ENCODE data around the gene EPG5.
"Not testable (repeated sequence)": the region's sequence is repeated elsewhere in the genome, so short reads cannot be mapped to it uniquely, and the experiment has no call there.

The EPG5 gene, protein sequence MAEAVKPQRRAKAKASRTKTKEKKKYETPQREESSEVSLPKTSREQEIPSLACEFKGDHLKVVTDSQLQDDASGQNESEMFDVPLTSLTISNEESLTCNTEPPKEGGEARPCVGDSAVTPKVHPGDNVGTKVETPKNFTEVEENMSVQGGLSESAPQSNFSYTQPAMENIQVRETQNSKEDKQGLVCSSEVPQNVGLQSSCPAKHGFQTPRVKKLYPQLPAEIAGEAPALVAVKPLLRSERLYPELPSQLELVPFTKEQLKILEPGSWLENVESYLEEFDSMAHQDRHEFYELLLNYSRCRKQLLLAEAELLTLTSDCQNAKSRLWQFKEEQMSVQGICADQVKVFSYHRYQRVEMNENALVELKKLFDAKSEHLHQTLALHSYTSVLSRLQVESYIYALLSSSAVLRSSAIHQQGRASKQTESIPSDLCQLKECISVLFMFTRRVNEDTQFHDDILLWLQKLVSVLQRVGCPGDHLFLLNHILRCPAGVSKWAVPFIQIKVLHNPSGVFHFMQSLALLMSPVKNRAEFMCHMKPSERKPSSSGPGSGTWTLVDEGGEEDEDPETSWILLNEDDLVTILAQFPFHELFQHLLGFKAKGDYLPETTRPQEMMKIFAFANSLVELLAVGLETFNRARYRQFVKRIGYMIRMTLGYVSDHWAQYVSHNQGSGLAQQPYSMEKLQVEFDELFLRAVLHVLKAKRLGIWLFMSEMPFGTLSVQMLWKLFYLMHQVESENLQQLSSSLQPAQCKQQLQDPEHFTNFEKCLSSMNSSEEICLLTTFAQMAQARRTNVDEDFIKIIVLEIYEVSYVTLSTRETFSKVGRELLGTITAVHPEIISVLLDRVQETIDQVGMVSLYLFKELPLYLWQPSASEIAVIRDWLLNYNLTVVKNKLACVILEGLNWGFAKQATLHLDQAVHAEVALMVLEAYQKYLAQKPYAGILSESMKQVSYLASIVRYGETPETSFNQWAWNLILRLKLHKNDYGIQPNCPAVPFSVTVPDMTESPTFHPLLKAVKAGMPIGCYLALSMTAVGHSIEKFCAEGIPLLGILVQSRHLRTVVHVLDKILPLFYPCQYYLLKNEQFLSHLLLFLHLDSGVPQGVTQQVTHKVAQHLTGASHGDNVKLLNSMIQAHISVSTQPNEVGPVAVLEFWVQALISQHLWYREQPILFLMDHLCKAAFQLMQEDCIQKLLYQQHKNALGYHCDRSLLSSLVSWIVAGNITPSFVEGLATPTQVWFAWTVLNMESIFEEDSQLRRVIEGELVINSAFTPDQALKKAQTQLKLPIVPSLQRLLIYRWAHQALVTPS (N-terminal part only)

DNA sequence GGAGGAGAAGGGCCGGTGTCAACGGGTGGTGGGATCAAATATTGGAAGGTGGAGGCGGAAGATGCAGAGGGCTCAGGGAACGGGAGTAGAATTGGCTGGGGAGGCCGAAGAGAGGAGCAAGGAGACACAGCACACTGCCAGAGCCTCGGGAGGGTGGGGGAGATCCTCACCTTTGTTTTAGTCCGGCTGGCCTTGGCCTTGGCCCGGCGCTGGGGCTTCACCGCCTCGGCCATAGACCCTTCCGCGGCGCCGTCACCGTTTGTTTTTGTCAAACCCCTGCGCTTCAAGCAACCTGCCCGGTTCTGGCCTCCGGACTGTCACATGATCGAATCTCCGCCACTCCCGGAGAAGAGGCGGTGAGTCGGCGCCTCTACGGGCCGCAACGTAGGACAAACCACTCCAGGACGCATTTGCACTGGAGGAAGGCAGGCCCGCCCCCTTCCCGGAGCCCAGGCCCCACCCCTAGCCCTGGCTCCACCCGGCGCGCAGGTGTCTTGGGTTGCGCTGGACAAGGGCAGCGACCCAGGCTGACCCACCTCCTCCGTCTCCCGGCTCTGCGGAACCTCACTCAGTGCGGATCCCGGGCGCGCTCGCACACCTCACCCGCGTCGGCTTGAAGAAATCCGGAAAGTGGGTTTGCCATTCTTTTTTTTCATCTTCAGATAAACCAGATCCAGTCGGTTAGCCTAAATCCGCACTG is at the start of gene EPG5:
EPG5 (minus strand) TSS at position 323 of the 700 bp plus-strand sequence; CDS start at position 233, 90 bp downstream.
- peak; percentile 98 for DNase-seq (ENCODE audit: low read depth)

DNA sequence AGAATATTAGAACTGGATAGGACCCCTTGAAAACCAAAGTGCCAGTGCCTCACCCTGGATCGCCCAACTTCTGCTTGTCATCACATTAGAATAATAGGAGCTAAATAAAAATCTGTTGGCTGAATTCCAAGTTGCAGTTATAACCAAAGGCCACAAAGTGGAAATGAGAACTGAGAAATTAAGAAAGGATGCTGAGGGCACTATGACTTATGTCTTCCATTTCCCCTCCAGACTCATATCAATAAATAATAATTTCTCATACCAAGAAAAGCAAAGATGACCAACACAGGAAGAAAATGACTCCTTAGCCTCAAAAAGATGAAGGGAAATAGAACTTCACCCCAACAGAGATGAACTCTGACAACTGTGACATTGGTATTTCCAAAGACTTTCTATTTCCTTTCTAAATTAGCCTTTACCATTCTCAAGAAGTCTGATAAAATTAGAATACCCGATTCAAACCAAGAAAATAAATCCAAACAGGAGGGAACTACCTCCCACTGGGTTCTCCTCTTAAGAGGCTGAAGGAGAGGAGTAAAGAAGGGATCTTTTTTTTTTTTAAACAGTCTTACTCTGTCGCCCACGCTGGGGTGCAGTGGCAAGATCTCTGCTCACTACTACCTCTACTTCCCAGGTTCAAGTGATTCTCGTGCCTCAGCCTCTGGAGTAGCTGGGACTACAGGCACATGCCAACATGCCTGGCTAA is 46.5 kb upstream of the EPG5 start:
- DNase-seq (ENCODE audit: low read depth) = no peak

DNA sequence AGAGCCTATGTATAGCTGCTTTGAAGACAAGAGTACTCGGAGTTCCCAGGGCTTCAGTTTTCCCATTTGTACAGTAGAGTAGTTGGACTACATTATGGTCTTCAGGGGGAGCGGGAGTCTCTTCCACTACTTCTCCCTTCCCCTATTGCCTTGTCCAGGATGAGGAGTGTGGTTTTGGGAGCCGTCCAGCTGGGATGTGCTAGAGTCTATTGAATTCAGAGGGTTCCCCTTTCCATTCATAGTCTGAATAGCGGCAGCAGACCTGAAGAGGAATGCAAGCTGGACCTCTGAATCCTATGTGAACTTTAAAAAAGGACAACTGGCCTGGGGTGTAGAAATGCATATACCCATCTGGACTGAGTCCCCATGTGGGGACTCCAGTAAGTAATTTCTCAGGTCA is 43.5 kb upstream of the EPG5 start:
- no peak for DNase-seq (ENCODE audit: low read depth)

DNA sequence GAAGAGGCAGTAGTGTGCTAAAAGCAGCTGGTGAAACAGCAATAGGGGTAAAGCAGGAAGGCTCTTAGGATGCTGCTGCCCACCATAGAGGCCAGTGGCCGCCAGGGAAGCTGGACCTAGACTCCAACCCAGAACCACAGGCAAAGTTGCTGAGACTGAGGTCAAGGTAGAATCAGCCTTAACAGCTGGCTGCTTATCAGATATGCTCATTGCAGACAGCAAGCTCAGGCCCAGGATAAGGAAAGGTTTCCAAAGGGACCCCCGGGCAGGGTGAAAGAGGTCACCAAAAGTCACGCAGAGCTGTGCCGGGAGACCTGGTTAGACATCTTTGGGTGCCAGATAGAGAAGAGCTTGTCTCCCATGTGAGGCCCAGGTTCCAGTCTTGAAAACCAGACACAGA is 42.9 kb upstream of the EPG5 start:
- no peak for DNase-seq (ENCODE audit: low read depth)

DNA sequence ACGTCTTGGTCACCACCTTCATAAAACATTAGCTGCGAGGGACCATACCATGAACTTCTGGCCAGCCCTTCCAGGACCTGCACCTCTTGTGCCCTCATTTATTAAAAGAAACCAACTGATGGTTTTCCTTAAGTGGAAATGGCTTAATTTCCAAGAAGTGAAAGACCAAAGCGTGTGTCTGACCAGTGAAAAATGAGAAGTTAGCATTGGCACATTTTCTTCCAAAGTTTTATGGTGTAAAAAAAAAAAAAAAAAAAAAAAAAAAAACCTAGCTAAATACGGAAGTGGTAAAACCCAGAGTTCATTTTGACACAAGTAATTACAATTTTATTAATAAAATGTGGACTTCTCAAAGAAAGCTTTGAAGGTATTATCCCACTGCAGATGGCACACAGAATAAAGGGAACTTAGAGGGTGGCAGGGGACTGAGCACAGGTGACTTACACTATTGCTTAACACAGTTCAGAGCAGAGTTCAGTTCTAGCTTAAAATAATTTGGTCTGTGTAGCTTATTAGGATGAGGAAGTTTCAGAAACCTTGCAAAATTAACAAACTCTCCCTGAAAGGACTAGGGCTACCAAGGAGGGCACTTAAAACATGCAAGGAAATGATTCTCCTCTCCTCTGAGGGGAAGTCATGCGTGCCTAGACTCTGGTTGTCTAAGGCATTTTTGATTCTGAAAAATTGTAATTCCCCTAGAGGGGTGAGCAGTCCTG is 42.2 kb upstream of the EPG5 start:
- DNase-seq (ENCODE audit: low read depth) = no peak

- DNase-seq (ENCODE audit: low read depth) = no peak
Measured at GRCh38 chr18:46008531-46008930, 41.4 kb upstream of the EPG5 start.

DNA sequence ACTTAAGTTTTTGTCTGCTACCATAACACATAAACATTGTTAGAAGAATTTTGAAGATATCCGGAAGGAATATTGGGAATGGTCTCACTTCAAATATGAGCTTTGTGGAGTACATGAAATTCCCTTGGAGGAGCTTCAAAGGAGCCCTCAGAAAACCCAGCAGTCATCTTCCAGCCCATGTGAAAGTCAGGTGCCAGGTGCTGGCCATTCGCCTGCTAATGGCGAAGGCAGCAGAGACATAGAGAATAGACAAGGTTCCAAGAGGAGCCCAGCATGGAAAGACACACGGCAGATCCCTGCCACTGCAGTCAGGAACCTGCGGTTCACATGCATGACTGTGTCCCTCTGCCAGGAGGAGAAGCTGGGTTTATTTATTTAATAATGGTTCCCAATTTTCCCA is 40.0 kb upstream of the EPG5 start:
- no peak for DNase-seq (ENCODE audit: low read depth)

- no peak for DNase-seq (ENCODE audit: low read depth)
Measured at GRCh38 chr18:46002934-46003333, 35.8 kb upstream of the EPG5 start.

- DNase-seq (ENCODE audit: low read depth) = no peak
Measured at GRCh38 chr18:46001892-46002291, 34.8 kb upstream of the EPG5 start.

GRCh38 chr18:46001074-46001473 is 33.9 kb upstream of the EPG5 start:
- DNase-seq (ENCODE audit: low read depth) = no peak

- no peak for DNase-seq (ENCODE audit: low read depth)
Measured at GRCh38 chr18:45999536-45999935, 32.4 kb upstream of the EPG5 start.

GRCh38 chr18:45998244-45998643 is 31.1 kb upstream of the EPG5 start:
- no peak for DNase-seq (ENCODE audit: low read depth)

DNA sequence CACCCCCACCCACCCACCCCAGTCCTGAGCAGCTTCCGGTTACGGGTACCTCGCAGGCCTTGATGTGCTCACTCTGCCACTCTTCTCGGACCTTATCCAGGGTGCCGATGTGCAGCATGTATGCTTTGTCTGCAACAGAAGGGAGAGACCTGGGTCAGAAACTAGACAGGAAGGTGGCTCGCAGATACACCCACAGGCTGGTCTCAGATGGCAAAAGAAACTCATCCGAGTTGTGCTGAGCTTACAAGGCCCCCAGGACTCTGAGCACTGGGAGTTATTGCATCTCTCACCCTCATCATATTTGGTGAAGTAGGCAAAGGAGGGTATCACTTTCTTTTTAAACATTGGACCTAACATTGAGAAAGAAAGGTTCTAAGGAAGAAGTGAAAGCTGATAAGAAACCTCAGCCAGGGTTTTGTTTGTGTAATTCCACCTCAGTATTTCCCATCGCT is 30.6 kb upstream of the EPG5 start:
- DNase-seq (ENCODE audit: low read depth) = no peak

DNA sequence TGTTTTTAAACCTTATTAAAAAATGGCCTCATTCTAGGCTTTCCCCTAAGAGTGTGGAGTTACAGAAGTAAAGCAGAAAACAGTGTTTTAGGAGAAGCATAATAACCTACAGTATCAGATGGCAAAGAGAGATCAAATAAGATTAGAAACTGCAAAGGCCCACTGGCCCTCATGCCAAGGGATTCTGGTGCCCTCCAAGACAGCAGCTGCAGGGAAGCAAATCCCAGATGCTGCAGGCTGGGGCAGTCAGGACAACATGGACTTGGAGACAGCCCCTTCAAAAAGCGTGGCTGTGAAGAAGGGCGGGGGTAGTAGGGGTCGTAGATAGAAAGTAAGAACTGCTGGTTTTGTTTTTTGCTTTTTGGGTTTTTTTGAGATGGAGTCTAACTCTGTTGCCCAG is 28.3 kb upstream of the EPG5 start:
- DNase-seq (ENCODE audit: low read depth) = no peak

DNA sequence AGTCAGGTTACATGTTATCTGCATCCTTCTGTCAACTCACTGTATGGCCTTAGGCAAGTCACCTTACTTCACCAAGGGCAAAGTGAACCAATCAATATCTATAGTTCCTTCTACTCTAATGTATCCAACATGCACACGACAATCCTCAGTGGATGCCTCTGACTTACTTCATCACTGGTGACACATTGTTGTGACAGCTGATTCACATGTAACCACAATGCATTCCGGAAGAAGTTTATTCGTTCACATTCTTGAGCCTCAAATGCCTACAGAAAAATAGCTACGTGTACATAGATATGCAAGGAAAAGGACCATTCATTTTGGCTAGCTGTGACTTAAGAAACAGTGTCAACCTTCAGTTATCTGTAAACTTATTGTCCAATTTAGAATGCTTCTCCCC is 26.3 kb upstream of the EPG5 start:
- peak; percentile 86 for DNase-seq (ENCODE audit: low read depth)

DNA sequence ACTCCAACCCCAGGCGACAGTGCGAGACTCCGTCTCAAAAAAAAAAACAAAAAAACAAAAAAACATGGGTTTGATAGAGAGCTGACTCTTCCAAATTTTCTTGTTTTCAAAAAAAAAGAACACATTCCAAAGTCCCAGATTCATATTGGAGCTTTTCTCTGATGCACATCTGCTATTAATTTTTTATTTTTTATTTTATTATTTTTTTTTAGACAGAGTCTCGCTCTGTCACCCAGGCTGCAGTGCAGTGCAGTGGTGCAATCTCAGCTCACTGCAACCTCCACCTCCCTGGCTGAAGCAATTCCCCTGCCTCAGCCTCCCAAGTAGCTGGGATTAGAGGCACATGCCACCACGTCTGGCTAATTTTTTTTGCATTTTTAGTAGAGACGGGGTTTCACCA is 25.4 kb upstream of the EPG5 start:
- not testable (repeated sequence) for DNase-seq (ENCODE audit: low read depth)

GRCh38 chr18:45991788-45992187 is 24.7 kb upstream of the EPG5 start:
- DNase-seq (ENCODE audit: low read depth) = no peak

DNA sequence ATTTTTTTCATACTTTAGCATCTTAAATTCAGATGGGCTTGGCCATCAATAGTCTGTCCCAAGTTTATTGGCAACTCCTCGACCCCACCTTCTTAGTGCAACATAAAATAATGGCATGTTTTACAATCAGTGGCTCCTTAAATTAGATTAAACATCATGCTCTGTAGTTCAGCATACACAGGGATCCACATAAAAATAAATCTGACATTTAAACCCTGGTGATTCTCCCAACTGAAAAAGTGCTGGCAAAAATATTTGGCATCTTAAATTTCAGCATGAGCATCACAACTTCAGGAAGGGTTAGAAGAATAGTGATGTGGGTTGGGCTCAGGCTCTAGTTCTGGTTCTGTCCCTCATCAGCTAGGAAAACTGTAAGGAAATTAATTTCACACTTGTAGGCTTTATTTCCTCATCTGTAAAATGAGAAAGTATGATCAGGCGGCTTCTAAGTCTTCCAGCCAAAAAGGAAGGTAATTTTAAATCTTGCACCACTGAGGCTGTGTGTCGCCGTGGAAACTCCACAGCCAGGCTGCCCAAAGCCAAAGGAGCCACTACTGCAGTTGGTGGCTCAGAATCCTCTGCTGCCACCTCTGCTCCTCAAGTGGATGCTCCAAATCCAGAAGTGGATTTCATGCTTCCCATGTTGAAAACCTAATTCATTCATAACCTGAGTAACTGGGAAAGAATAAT is 17.6 kb upstream of the EPG5 start:
- DNase-seq (ENCODE audit: low read depth) = no peak

DNA sequence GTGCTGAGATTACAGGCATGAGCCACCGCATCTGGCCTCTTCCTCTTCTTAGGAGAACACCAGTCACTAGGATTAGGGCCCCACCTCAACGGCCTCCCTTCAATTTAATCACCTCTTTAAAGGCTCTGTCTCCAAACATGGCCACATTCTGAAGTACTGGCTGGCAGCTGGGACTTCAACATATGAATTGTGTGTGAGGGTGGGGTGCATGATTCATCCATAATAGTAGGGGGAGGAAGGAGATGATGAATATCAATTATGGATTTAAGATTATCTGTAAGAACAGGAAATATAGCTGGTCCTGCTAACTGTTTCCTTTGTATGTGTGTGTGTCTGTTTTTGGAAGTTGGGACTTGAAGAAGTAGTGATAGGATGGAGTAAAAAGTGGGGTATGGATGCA is 14.7 kb upstream of the EPG5 start:
- DNase-seq (ENCODE audit: low read depth) = no peak

DNA sequence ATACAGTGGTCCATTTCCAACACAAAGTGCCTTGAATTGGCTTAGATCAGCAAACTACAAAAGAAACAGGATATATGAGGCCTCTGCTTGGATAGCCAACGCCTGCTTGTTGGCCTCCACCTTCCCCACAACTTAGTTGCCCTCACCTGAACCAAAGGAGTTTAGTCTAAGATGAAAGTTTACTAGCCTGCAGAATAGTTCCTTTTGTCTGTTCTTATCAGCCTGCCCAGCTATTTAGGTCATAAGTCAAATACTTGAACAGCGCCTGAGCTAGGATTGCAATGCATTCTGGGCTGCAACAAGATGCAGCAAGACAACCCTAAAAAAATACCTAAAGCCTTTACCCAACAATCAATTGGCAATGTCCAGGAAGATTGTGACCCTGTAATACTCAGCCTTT is 13.1 kb upstream of the EPG5 start:
- DNase-seq (ENCODE audit: low read depth) = no peak
